Glomerular visceral epithelial cell (primary cell): ENCODE measurements around the gene YDJC.
"Not testable (repeated sequence)": the region's sequence is repeated elsewhere in the genome, so short reads cannot be mapped to it uniquely, and the experiment has no call there.

Source experiments
- DNase-seq: peaks from one replicate; pipeline ENCODE4 v3.0.0-alpha.2; 2016; ENCODE audit errors: extremely low spot score

Gene YDJC

GRCh38 chr22:21651521-21652009 is 21.7 kb upstream of the YDJC start:
- no peak for DNase-seq

GRCh38 chr22:21650823-21651520 is 21.1 kb upstream of the YDJC start:
- DNase-seq: no peak

- DNase-seq: no peak
Measured at GRCh38 chr22:21650280-21650679, 20.5 kb upstream of the YDJC start.

- DNase-seq: peak; percentile 73
Measured at GRCh38 chr22:21646608-21647590, 17.1 kb upstream of the YDJC start.

- not testable (repeated sequence) for DNase-seq
Measured at GRCh38 chr22:21645513-21645912, 15.7 kb upstream of the YDJC start.

- DNase-seq: no peak
Measured at GRCh38 chr22:21643533-21644357, 13.9 kb upstream of the YDJC start.

GRCh38 chr22:21642584-21643448 is 13.0 kb upstream of the YDJC start:
- peak; percentile 65 for DNase-seq

GRCh38 chr22:21641789-21642583 is 12.2 kb upstream of the YDJC start, which contains the start of gene SDF2L1:
Gene SDF2L1, plus strand, starts transcription at chr22:21642302. Its CDS starts 35 bp downstream, at chr22:21642337.
- peak; percentile 97 for DNase-seq

GRCh38 chr22:21641417-21641788 is 11.6 kb upstream of the YDJC start:
- peak; percentile 51 for DNase-seq

- no peak for DNase-seq
Measured at GRCh38 chr22:21640810-21641209, 11.0 kb upstream of the YDJC start.

- DNase-seq: no peak
Measured at GRCh38 chr22:21639359-21639758, 9.5 kb upstream of the YDJC start.

- not testable (repeated sequence) for DNase-seq
Measured at GRCh38 chr22:21637450-21637849, 7.6 kb upstream of the YDJC start.

GRCh38 chr22:21636629-21637218 is 6.9 kb upstream of the YDJC start:
- no peak for DNase-seq

- no peak for DNase-seq
Measured at GRCh38 chr22:21635771-21636510, 6.1 kb upstream of the YDJC start.

GRCh38 chr22:21634844-21635243 is 5.0 kb upstream of the YDJC start:
- DNase-seq: no peak

- DNase-seq: no peak
Measured at GRCh38 chr22:21634081-21634480, 4.3 kb upstream of the YDJC start.

GRCh38 chr22:21633481-21633880 is 3.7 kb upstream of the YDJC start:
- DNase-seq: no peak

GRCh38 chr22:21632931-21633330 is 3.1 kb upstream of the YDJC start:
- no peak for DNase-seq
